Stomach (tissue), 9 donors: Measurements from ENCODE around the gene FOXC2. TPM values are rescaled to one million over a fixed set of nuclear protein-coding genes. Genes with fewer than 3 reads are reported as not detected.

Source experiments
- DNase-seq, 2 donors: peaks; one replicate each; pipeline versions ENCODE4 v3.0.0 to v3.0.0-alpha.2; 2013 to 2019
- H3K27ac ChIP-seq, 5 donors: fragments of 200-600 bp in 4 of 5; sonication (generic) in 4 of 5; one replicate each; pipeline ENCODE4 v1.5.1; 2013 to 2019; ENCODE audit warnings: mild to moderate bottlenecking in 1 of 5, moderate library complexity in 1 of 5
- H3K27me3 ChIP-seq, 3 donors: fragments of 200-600 bp; sonication (generic); one replicate each; pipeline ENCODE4 v1.5.1; 2017 to 2019; ENCODE audit warnings: mixed run types in 1 of 3
- H3K36me3 ChIP-seq, 4 donors: fragments of 200-600 bp; sonication (generic); 1 replicate in 3 of 4; 2 replicates in 1 of 4; pipeline ENCODE4 v1.5.1; 2016 to 2019
- H3K4me1 ChIP-seq, 4 donors: fragments of 200-600 bp; sonication (generic); one replicate each; pipeline ENCODE4 v1.5.1; 2016 to 2019
- H3K4me3 ChIP-seq, 4 donors: fragments of 200-600 bp; sonication (generic) in 3 of 4; one replicate each; pipeline ENCODE4 v1.5.1; 2016 to 2019; ENCODE audit warnings: mild to moderate bottlenecking in 1 of 4
- H3K9me3 ChIP-seq, 4 donors: fragments of 200-600 bp; sonication (generic); one replicate each; pipeline ENCODE4 v1.5.1; 2016 to 2019
- CTCF ChIP-seq, 7 experiments: fragments of 450-650 bp in 4 of 7; fragments of 200-600 bp in 3 of 7; sonication (generic) in 3 of 7; IDR thresholded peaks; one replicate each; pipeline ENCODE4 v1.5.1; 2016 to 2019; ENCODE audit warnings: antibody characterized with exemption in 7 of 7, control low read depth in 2 of 7, mild to moderate bottlenecking in 1 of 7
- EP300 ChIP-seq: sonication (generic); formaldehyde crosslinking; IDR thresholded peaks from one replicate; pipeline ENCODE4 v1.6.1; 2017; ENCODE audit warnings: antibody characterized with exemption
- POLR2A ChIP-seq, 4 donors: fragments of 450-650 bp; IDR thresholded peaks; one replicate each; pipeline ENCODE4 v1.6.1; 2016; ENCODE audit warnings: antibody characterized with exemption in 4 of 4, control low read depth in 2 of 4, mild to moderate bottlenecking in 1 of 4, moderate library complexity in 1 of 4
- POLR2AphosphoS5 ChIP-seq, 3 donors: sonication (generic); formaldehyde crosslinking; IDR thresholded peaks; one replicate each; pipeline ENCODE4 v1.6.1; 2016; ENCODE audit warnings: antibody characterized with exemption in 3 of 3
- WGBS, 5 donors: extraction: QIAGEN DNeasy Blood & Tissue Kit in 3 of 5; methylation state at CpG; one replicate each; pipeline versions ENCODE4 v1.1.5 to v1.1.7; 2013 to 2018; 5-methylcytosine and 5-hydroxymethylcytosine counted together
- intact Hi-C: fragments of 100-400 bp; cut with DNase I; formaldehyde crosslinking; loops from one replicate; pipeline ENCODE4 v1.15.1; 2023; ENCODE audit warnings: low total_unique reads
- polyA plus RNA-seq, 3 donors: library from polyadenylated mRNA; stranded (reverse); fragments of 200-250 nt; gene quantifications; one replicate each; pipeline ENCODE4 v1.2.3, GENCODE V29; 2013
- total RNA-seq, 5 donors: library from RNA; depleted of rRNA; stranded (reverse); fragments of >200 nt; gene quantifications; one replicate each; pipeline versions ENCODE4 v1.1.0 to v1.2.3, GENCODE V29; 2014 to 2016
- donor health status: healthy with polysubstance abuse.
- donor health status: Bipolar disorder and iron deficiency.
- donor health status: healthy.

Gene FOXC2
- total and polyA plus RNA-seq, 8 donors = 0.08 to 0.18 (median 0.12) TPM; not detected in 5

- Histone ChIP-seq H3K27ac (no peak overlapping the region), H3K27me3 (peaks cover 0 to 58% (median 23%) of the 10 kb centered on the region in 3 donors), H3K4me1 (peaks cover 0 to 6% (median 3%) of the 10 kb centered on the region in 4 donors), H3K36me3 (no peaks in the 10 kb centered on the region), H3K4me3 (no peak overlapping the region), H3K9me3 (no peaks in the 10 kb centered on the region)
- 73 to 98% (median 91%) methylated on average over 4 of the region's 4 CpGs for WGBS, 5 donors
- no peak for TF ChIP-seq CTCF (IDR thresholded peaks at IDR 0.05)
- TF ChIP-seq EP300 = no peak
- no peak for TF ChIP-seq POLR2A (IDR thresholded peaks at IDR 0.05)
- no peak for TF ChIP-seq POLR2AphosphoS5 (IDR thresholded peaks at IDR 0.05)
- DNase-seq = no peak
- intact Hi-C loops = no loop called here
Observed at GRCh38 chr16:86591270-86591669, 24.6 kb downstream of the FOXC2 start.

GRCh38 chr16:86593913-86594620 is 27.4 kb downstream of the FOXC2 start:
- Histone ChIP-seq H3K36me3 (no peaks in the 10 kb centered on the region), H3K27ac (no peak overlapping the region), H3K9me3 (no peaks in the 10 kb centered on the region), H3K4me1 (peaks cover 0 to 6% (median 3%) of the 10 kb centered on the region in 4 donors), H3K4me3 (no peak overlapping the region), H3K27me3 (peaks cover 0 to 79% (median 28%) of the 10 kb centered on the region in 3 donors)
- intact Hi-C loops = no loop called here
- 52 to 57% (median 54%) methylated on average over 13 of the region's 13 CpGs for WGBS, 5 donors
- TF ChIP-seq EP300 (no peak), POLR2AphosphoS5 (IDR thresholded peaks at IDR 0.05) (no peak), CTCF (IDR thresholded peaks at IDR 0.05) (no peak)
- no peak for DNase-seq

GRCh38 chr16:86594721-86595120 is 28.1 kb downstream of the FOXC2 start:
- peaks cover 0 to 6% (median 3%) of the 10 kb centered on the region in 4 donors for H3K4me1 ChIP-seq
- WGBS, 5 donors = 34 to 44% (median 36%) methylated on average over 8 of the region's 8 CpGs
- DNase-seq = no peak
- no peaks in the 10 kb centered on the region for H3K36me3 ChIP-seq
- no peaks in the 10 kb centered on the region for H3K9me3 ChIP-seq
- TF ChIP-seq EP300 = no peak
- no peak for TF ChIP-seq POLR2AphosphoS5 (IDR thresholded peaks at IDR 0.05)
- TF ChIP-seq CTCF (IDR thresholded peaks at IDR 0.05) = no peak
- no peak for TF ChIP-seq POLR2A (IDR thresholded peaks at IDR 0.05)
- intact Hi-C loops = no loop called here
- peaks cover 0 to 86% (median 30%) of the 10 kb centered on the region in 3 donors for H3K27me3 ChIP-seq
- H3K4me3 ChIP-seq = no peak overlapping the region
- H3K27ac ChIP-seq = no peak overlapping the region

- peaks cover 0 to 82% (median 30%) of the 10 kb centered on the region in 3 donors for H3K27me3 ChIP-seq
- H3K4me3 ChIP-seq = no peak overlapping the region
- TF ChIP-seq EP300 (no peak), POLR2AphosphoS5 (IDR thresholded peaks at IDR 0.05) (no peak), POLR2A (IDR thresholded peaks at IDR 0.05) (no peak), CTCF (IDR thresholded peaks at IDR 0.05) (no peak)
- intact Hi-C loops = no loop called here
- no peaks in the 10 kb centered on the region for H3K9me3 ChIP-seq
- DNase-seq = no peak
- WGBS, 5 donors = 62 to 80% (median 73%) methylated on average over 9 to 10 of the region's 10 CpGs
- no peak overlapping the region for H3K27ac ChIP-seq
- H3K36me3 ChIP-seq = no peaks in the 10 kb centered on the region
- H3K4me1 ChIP-seq = no peaks in the 10 kb centered on the region
Observed at GRCh38 chr16:86595983-86596605, 29.5 kb downstream of the FOXC2 start.
